GM23338 (cell line): Measurements from ENCODE around the gene RASSF6. TPM values are rescaled to one million over a fixed set of nuclear protein-coding genes. Genes with fewer than 3 reads are reported as not detected.
"Not testable (repeated sequence)": the region's sequence is repeated elsewhere in the genome, so short reads cannot be mapped to it uniquely, and the experiment has no call there.

Source experiments
- ATAC-seq: fragments of 200-7000 bp; cut with Tn5 transposase; 3 replicates; pipeline ENCODE4 v1.9.1; 2020
- DNase-seq: peaks from one replicate; pipeline ENCODE4 v3.0.0-alpha.2; 2015; ENCODE audit warnings: low spot score
- H2AFZ ChIP-seq: fragments of 200-600 bp; sonication (generic); 2 replicates; pipeline ENCODE4 v1.8.0; 2016; ENCODE audit warnings: antibody characterized with exemption, mild to moderate bottlenecking, moderate library complexity
- H3F3A ChIP-seq: fragments of 200-600 bp; sonication (generic); replicated peaks from 2 replicates; pipeline ENCODE4 v1.8.0; 2017; ENCODE audit warnings: antibody characterized with exemption, mixed run types, low read depth
- H3K27ac ChIP-seq: fragments of 200-600 bp; sonication (generic); 2 replicates; pipeline ENCODE4 v1.6.1; 2016; ENCODE audit warnings: low read depth
- H3K27me3 ChIP-seq: fragments of 200-600 bp; sonication (generic); 2 replicates; pipeline ENCODE4 v1.8.0; 2016; ENCODE audit warnings: mild to moderate bottlenecking, mixed run types, moderate library complexity; ENCODE audit not compliant: insufficient read depth
- H3K36me3 ChIP-seq: fragments of 200-600 bp; sonication (generic); 2 replicates; pipeline ENCODE4 v1.8.0; 2016; ENCODE audit warnings: mild to moderate bottlenecking; ENCODE audit not compliant: insufficient read depth
- H3K4me1 ChIP-seq: fragments of 200-600 bp; sonication (generic); 2 replicates; pipeline ENCODE4 v1.8.0; 2016; ENCODE audit warnings: mild to moderate bottlenecking, moderate library complexity; ENCODE audit not compliant: insufficient read depth
- H3K4me2 ChIP-seq: fragments of 200-600 bp; sonication (generic); 2 replicates; pipeline ENCODE4 v1.7.1; 2017; ENCODE audit warnings: mixed run types
- H3K4me3 ChIP-seq: fragments of 200-600 bp; sonication (generic); 2 replicates; pipeline ENCODE4 v1.6.1; 2016; ENCODE audit warnings: mixed run types
- H3K79me2 ChIP-seq: fragments of 200-600 bp; sonication (generic); replicated peaks from 2 replicates; pipeline ENCODE4 v1.8.0; 2017; ENCODE audit warnings: mild to moderate bottlenecking; ENCODE audit not compliant: insufficient read depth
- H3K9me2 ChIP-seq: fragments of 200-600 bp; sonication (generic); 2 replicates; pipeline ENCODE4 v1.8.0; 2017; ENCODE audit not compliant: insufficient read depth
- H4K20me1 ChIP-seq: fragments of 200-600 bp; sonication (generic); replicated peaks from 2 replicates; pipeline ENCODE4 v1.8.0; 2017; ENCODE audit warnings: mild to moderate bottlenecking; ENCODE audit not compliant: insufficient read depth
- H3K27ac Mint-ChIP-seq: 2 replicates; pipeline ENCODE4 v1.8.0; 2020; ENCODE audit warnings: inconsistent platforms, mild to moderate bottlenecking, moderate library complexity, mixed read lengths
- H3K27me3 Mint-ChIP-seq: 3 replicates; pipeline ENCODE4 v1.8.0; 2022; ENCODE audit warnings: low read depth, mild to moderate bottlenecking, moderate library complexity, mixed read lengths, inconsistent platforms; ENCODE audit not compliant: insufficient read depth, poor library complexity
- H3K36me3 Mint-ChIP-seq: 3 replicates; pipeline ENCODE4 v1.8.0; 2021; ENCODE audit warnings: low read depth, mild to moderate bottlenecking, inconsistent platforms, moderate library complexity, mixed read lengths
- H3K4me1 Mint-ChIP-seq: 3 replicates; pipeline ENCODE4 v1.8.0; 2020; ENCODE audit warnings: mild to moderate bottlenecking, inconsistent platforms, mixed read lengths
- H3K4me3 Mint-ChIP-seq: 3 replicates; pipeline ENCODE4 v1.8.0; 2021; ENCODE audit warnings: moderate library complexity, mild to moderate bottlenecking, inconsistent platforms, mixed read lengths
- H3K9me3 Mint-ChIP-seq: 3 replicates; pipeline ENCODE4 v1.8.0; 2020; ENCODE audit warnings: moderate library complexity, mild to moderate bottlenecking, inconsistent platforms, mixed read lengths
- EZH2 ChIP-seq: fragments of 200-600 bp; sonication (generic); IDR thresholded peaks from one replicate; pipeline ENCODE4 v1.8.0; 2017; ENCODE audit warnings: antibody characterized with exemption, mild to moderate bottlenecking, low read depth; ENCODE audit not compliant: unreplicated experiment
- POLR2AphosphoS5 ChIP-seq: IDR thresholded peaks from 2 replicates; pipeline ENCODE4 v1.6.1; 2016; ENCODE audit warnings: antibody characterized with exemption, low read depth
- STAT1 ChIP-seq: IDR thresholded peaks from one replicate; pipeline ENCODE4 v1.6.1; 2016; ENCODE audit warnings: antibody characterized with exemption; ENCODE audit not compliant: unreplicated experiment
- polyA plus RNA-seq: library from polyadenylated mRNA; unstranded; fragments of >200 nt; fragmentation: Nextera tagmentation; extraction: Ambion mirVana; gene quantifications from 2 replicates; pipeline ENCODE4 v1.2.1, GENCODE V29; 2016
- total RNA-seq: library from RNA; depleted of rRNA; stranded (reverse); fragments of >200 nt; shearing (Covaris generic); gene quantifications from 2 replicates; pipeline ENCODE4 v1.2.3, GENCODE V29; 2014
- TF ChIP-seq, protein P1 (sequence below): fragments of 250-450 bp; sonication (Bioruptor Pico); IDR thresholded peaks from 2 replicates; pipeline ENCODE4 v1.5.0; 2020; ENCODE audit warnings: mild to moderate bottlenecking, moderate library complexity

The RASSF6 gene
- total and polyA plus RNA-seq, 2 experiments from 2014 or later, result 0.14 to 0.79 TPM

- Histone ChIP-seq H2AFZ (no peak overlapping the region), H3K4me2 (no peak overlapping the region), H3K27me3 (no peaks in the 10 kb centered on the region), H3F3A (no peaks in the 10 kb centered on the region), H3K27ac (no peak overlapping the region), H3K36me3 (peaks cover 4% of the 10 kb centered on the region; the same call in 1 of the 2 replicates), H3K9me2 (peaks cover 6% of the 10 kb centered on the region; the same call in 1 of the 2 replicates), H4K20me1 (no peaks in the 10 kb centered on the region), H3K79me2 (no peaks in the 10 kb centered on the region), H3K4me3 (no peak overlapping the region), H3K4me1 (peaks cover 6% of the 10 kb centered on the region; the same call in 1 of the 2 replicates)
- no peak overlapping the region for H3K27ac Mint-ChIP-seq
- peaks cover 2% of the 10 kb centered on the region for H3K27me3 Mint-ChIP-seq
- DNase-seq, result no peak
- peaks cover 5% of the 10 kb centered on the region; the same call in 2 of the 3 replicates for H3K9me3 Mint-ChIP-seq
- H3K36me3 Mint-ChIP-seq, result no peaks in the 10 kb centered on the region; the same call in 2 of the 3 replicates
- TF ChIP-seq, protein P1, sequence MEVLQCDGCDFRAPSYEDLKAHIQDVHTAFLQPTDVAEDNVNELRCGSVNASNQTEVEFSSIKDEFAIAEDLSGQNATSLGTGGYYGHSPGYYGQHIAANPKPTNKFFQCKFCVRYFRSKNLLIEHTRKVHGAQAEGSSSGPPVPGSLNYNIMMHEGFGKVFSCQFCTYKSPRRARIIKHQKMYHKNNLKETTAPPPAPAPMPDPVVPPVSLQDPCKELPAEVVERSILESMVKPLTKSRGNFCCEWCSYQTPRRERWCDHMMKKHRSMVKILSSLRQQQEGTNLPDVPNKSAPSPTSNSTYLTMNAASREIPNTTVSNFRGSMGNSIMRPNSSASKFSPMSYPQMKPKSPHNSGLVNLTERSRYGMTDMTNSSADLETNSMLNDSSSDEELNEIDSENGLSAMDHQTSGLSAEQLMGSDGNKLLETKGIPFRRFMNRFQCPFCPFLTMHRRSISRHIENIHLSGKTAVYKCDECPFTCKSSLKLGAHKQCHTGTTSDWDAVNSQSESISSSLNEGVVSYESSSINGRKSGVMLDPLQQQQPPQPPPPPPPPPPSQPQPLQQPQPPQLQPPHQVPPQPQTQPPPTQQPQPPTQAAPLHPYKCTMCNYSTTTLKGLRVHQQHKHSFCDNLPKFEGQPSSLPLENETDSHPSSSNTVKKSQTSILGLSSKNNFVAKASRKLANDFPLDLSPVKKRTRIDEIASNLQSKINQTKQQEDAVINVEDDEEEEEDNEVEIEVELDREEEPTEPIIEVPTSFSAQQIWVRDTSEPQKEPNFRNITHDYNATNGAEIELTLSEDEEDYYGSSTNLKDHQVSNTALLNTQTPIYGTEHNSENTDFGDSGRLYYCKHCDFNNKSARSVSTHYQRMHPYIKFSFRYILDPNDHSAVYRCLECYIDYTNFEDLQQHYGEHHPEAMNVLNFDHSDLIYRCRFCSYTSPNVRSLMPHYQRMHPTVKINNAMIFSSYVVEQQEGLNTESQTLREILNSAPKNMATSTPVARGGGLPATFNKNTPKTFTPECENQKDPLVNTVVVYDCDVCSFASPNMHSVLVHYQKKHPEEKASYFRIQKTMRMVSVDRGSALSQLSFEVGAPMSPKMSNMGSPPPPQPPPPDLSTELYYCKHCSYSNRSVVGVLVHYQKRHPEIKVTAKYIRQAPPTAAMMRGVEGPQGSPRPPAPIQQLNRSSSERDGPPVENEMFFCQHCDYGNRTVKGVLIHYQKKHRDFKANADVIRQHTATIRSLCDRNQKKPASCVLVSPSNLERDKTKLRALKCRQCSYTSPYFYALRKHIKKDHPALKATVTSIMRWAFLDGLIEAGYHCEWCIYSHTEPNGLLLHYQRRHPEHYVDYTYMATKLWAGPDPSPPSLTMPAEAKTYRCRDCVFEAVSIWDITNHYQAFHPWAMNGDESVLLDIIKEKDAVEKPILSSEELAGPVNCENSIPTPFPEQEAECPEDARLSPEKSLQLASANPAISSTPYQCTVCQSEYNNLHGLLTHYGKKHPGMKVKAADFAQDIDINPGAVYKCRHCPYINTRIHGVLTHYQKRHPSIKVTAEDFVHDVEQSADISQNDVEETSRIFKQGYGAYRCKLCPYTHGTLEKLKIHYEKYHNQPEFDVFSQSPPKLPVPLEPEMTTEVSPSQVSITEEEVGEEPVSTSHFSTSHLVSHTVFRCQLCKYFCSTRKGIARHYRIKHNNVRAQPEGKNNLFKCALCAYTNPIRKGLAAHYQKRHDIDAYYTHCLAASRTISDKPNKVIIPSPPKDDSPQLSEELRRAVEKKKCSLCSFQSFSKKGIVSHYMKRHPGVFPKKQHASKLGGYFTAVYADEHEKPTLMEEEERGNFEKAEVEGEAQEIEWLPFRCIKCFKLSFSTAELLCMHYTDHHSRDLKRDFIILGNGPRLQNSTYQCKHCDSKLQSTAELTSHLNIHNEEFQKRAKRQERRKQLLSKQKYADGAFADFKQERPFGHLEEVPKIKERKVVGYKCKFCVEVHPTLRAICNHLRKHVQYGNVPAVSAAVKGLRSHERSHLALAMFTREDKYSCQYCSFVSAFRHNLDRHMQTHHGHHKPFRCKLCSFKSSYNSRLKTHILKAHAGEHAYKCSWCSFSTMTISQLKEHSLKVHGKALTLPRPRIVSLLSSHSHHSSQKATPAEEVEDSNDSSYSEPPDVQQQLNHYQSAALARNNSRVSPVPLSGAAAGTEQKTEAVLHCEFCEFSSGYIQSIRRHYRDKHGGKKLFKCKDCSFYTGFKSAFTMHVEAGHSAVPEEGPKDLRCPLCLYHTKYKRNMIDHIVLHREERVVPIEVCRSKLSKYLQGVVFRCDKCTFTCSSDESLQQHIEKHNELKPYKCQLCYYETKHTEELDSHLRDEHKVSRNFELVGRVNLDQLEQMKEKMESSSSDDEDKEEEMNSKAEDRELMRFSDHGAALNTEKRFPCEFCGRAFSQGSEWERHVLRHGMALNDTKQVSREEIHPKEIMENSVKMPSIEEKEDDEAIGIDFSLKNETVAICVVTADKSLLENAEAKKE (CRISPR knock-in tag), result no peak
- no peak for TF ChIP-seq POLR2AphosphoS5
- no peak for TF ChIP-seq STAT1
- TF ChIP-seq EZH2, result no peak
- no peak overlapping the region for H3K4me3 Mint-ChIP-seq
- ATAC-seq, result no peak
- H3K4me1 Mint-ChIP-seq, result peaks cover 13% of the 10 kb centered on the region
Measured at GRCh38 chr4:73597594-73597993, 22.6 kb downstream of the RASSF6 start.

DNA sequence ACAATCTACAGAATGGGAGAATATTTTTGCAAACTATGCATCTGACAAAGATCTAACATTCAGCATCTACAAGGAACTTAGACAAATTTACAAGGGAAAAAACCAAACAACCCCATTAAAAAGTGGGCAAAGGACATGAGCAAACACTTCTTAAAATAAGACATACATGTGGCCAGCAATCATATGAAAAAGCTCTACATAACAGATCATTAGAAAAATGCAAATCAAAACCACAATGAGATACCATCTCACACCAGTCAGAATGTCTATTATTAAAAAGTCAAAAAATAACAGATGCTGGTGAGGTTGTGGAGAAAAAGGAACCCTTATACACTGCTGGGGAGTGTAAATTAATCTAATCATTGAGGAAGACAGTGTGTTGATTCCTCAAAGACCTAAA lies 23.1 kb downstream of the RASSF6 start:
- H3F3A ChIP-seq, DNase-seq, H3K9me3 Mint-ChIP-seq, H3K4me1 ChIP-seq, H3K36me3 ChIP-seq, H3K4me2 ChIP-seq, H4K20me1 ChIP-seq, H3K4me3 Mint-ChIP-seq, H3K27ac ChIP-seq, H3K36me3 Mint-ChIP-seq, H3K9me2 ChIP-seq, ATAC-seq, H3K27me3 ChIP-seq, H3K27me3 Mint-ChIP-seq, H2AFZ ChIP-seq, H3K4me3 ChIP-seq, H3K79me2 ChIP-seq, H3K27ac Mint-ChIP-seq: not testable (repeated sequence)
- peaks cover 13% of the 10 kb centered on the region for H3K4me1 Mint-ChIP-seq
